Measurements from ENCODE around the gene STMN3. TPM values are rescaled to one million over a fixed set of nuclear protein-coding genes. Genes with fewer than 3 reads are reported as not detected.
A peak's percentile ranks its signal among the peaks of the same experiment; 100 is the strongest.
"Not testable (repeated sequence)": the region's sequence is repeated elsewhere in the genome, so short reads cannot be mapped to it uniquely, and the experiment has no call there.

STMN3 gene
- polyA plus RNA-seq, 1 of the 3 experiments (the other 2 are of a cell fraction) = 111 TPM

DNA sequence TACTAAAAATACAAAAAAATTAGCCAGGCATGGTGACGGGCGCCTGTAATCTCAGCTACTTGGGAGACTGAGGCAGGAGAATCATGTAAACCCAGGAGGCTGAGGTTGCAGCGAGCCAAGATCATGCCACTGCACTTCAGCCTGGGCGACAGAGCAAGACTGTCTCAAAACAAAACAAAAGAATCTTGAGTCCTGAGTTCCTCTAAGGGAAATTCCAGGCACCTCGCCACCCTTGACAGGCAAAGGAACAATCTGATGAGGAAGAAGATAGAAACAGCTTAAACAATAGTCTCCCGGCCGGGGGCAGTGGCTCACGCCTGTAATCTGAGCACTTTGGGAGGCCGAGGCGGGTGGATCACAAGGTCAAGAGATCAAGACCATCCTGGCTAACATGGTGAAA is 21.8 kb downstream of the STMN3 start:
- POLR2A ChIA-PET = interaction anchor here (1.3 kb wide), 1 partner anchor 22 kb away, joined by 3 read pairs; the partner anchor contains the start of gene STMN3
- WGBS (ENCODE audit: low lambda C conversion rate) = 91% methylated on average over 10 of the region's 10 CpGs

DNA sequence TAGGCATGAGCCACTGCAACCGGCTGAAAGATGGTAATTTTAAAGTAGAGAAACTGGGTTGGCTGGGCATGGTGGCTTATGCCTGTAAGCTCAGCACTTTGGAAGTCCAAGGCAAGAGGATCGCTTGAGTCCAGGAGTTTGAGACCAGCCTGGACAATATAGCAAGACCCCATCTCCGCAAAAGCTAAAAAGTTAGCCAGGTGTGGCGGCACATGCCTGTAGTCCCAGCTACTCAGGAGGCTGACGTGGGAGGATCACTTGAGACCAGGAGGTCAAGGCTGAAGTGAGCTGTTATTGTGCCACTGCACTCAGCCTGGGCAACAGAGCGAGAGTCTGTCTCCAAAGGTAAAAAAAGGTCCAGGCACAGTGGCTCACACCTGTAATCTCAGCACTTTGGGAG is 22.3 kb downstream of the STMN3 start:
- H3K79me2 ChIP-seq (ENCODE audit: insufficient read depth) = peaks cover 17% of the 10 kb centered on the region
- POLR2A ChIA-PET; H3K9me3 ChIP-seq; H3K4me2 ChIP-seq; H3K4me1 ChIP-seq (ENCODE audit: control insufficient read depth in 1 of 2, insufficient read depth in 2 of 2, low read depth in 1 of 2, low read length in 1 of 2); H3K9ac ChIP-seq; H4K20me1 ChIP-seq (ENCODE audit: insufficient read depth); DNase-seq; H3K4me3 ChIP-seq (ENCODE audit: low read depth in 2 of 2, low read length in 1 of 2); H3K9me2 ChIP-seq; H3K27me3 ChIP-seq (ENCODE audit: insufficient read depth); H3K36me3 ChIP-seq (replicated peaks in 1 of 2; ENCODE audit: control insufficient read depth in 1 of 2, insufficient read depth in 2 of 2, low read length in 1 of 2); H3K27ac ChIP-seq (ENCODE audit: low read depth in 2 of 2, low read length in 1 of 2); H3F3A ChIP-seq (replicated peaks; ENCODE audit: insufficient read depth); H2AFZ ChIP-seq (ENCODE audit: low read depth): not testable (repeated sequence)
- CTCF ChIA-PET = interaction anchor here (1.0 kb wide), 1 partner anchor 93 kb away, joined by 5 read pairs; no protein-coding TSS in a partner anchor
- 80% methylated on average over 5 of the region's 6 CpGs for WGBS (ENCODE audit: low lambda C conversion rate)

More for the DNA sequence above, 21.8 kb downstream of the STMN3 start:
- not testable (repeated sequence) for H3K4me2 ChIP-seq; H3K27me3 ChIP-seq (ENCODE audit: insufficient read depth); H3K9ac ChIP-seq; H2AFZ ChIP-seq (ENCODE audit: low read depth); H3F3A ChIP-seq (replicated peaks; ENCODE audit: insufficient read depth); DNase-seq; H3K27ac ChIP-seq (ENCODE audit: low read depth in 2 of 2, low read length in 1 of 2); H3K9me3 ChIP-seq; H3K36me3 ChIP-seq (replicated peaks in 1 of 2; ENCODE audit: control insufficient read depth in 1 of 2, insufficient read depth in 2 of 2, low read length in 1 of 2); H3K4me1 ChIP-seq (ENCODE audit: control insufficient read depth in 1 of 2, insufficient read depth in 2 of 2, low read depth in 1 of 2, low read length in 1 of 2); H3K9me2 ChIP-seq; H3K4me3 ChIP-seq (ENCODE audit: low read depth in 2 of 2, low read length in 1 of 2); H4K20me1 ChIP-seq (ENCODE audit: insufficient read depth)
- CTCF ChIA-PET = interaction anchor here (0.6 to 1.5 kb wide), 3 partner anchors 93 to 135 kb away, joined by 4 to 6 read pairs (median 5); no protein-coding TSS in a partner anchor
- peaks cover 16% of the 10 kb centered on the region for H3K79me2 ChIP-seq (ENCODE audit: insufficient read depth)

DNA sequence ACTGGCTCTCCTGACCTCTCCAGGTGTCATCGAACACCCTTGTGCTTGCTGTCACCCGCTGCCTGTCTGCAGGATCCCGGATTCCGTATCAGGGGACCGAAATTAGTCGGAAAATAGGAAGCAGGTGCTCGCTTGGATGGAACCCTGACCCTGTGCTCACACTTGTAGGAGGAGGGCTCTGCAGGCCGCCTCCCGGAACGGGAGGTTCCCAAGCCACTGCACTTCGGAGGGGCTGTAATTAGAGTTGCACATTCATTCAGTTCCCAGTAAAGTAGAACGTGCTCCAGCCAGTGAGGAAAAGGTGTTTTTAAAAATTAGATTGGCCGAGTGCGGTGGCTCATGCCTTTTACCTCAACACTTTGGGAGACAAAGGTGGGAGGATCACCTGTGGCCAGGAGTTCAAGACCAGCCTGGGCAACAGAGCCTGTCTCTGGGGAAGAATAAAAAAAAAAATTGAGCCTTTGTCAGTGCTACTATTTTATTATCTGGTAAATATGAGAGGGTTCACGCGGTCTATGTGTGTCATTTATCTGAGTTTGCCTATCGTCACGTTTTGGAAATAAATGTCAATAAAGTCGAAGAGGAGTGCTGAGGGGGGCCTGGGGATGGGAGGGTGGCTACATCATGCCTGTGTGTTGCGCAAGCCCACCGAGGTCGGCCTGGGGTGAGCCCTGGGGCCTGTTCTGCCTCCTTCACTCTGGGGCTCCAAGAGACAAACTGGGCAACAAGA is 24.8 kb downstream of the STMN3 start:
- Histone ChIP-seq H3K36me3 (replicated peaks in 1 of 2; ENCODE audit: control insufficient read depth in 1 of 2, insufficient read depth in 2 of 2, low read length in 1 of 2) (no peaks in the 10 kb centered on the region), H2AFZ (ENCODE audit: low read depth) (peak overlapping the region; percentile 89; the same call in 1 of the 2 replicates), H3K27ac (ENCODE audit: low read depth in 2 of 2, low read length in 1 of 2) (peak overlapping the region; percentile 34 to 36; a peak in 2 of 4 replicates), H3K4me3 (ENCODE audit: low read depth in 2 of 2, low read length in 1 of 2) (peak overlapping the region; percentile 76 to 93), H3F3A (replicated peaks; ENCODE audit: insufficient read depth) (no peaks in the 10 kb centered on the region), H3K9me2 (no peaks in the 10 kb centered on the region), H4K20me1 (ENCODE audit: insufficient read depth) (no peaks in the 10 kb centered on the region), H3K27me3 (ENCODE audit: insufficient read depth) (no peaks in the 10 kb centered on the region), H3K4me1 (ENCODE audit: control insufficient read depth in 1 of 2, insufficient read depth in 2 of 2, low read depth in 1 of 2, low read length in 1 of 2) (peaks cover 6 to 8% of the 10 kb centered on the region in 2 experiments; a peak in 2 of 4 replicates), H3K9ac (peak overlapping the region; percentile 82), H3K9me3 (no peaks in the 10 kb centered on the region), H3K79me2 (ENCODE audit: insufficient read depth) (peaks cover 40% of the 10 kb centered on the region), H3K4me2 (peak overlapping the region; percentile 96)
- ChIA-PET CTCF (interaction anchor here (0.6 to 1.5 kb wide), 4 partner anchors 9 to 352 kb away, joined by 3 to 4 read pairs (median 3); no protein-coding TSS in a partner anchor), POLR2A (interaction anchor here (1.6 kb wide), 1 partner anchor 13 kb away, joined by 4 read pairs; no protein-coding TSS in a partner anchor)
- DNase-seq = peak; percentile 70
- 20% methylated on average over 22 of the region's 22 CpGs for WGBS (ENCODE audit: low lambda C conversion rate)
- TF ChIP-seq, protein P1, sequence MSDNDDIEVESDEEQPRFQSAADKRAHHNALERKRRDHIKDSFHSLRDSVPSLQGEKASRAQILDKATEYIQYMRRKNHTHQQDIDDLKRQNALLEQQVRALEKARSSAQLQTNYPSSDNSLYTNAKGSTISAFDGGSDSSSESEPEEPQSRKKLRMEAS (IDR thresholded peaks at IDR 0.05; ENCODE audit: low read depth) = peak; percentile 86
- no peak for TF ChIP-seq NRF1 (IDR thresholded peaks at IDR 0.05; ENCODE audit: low read depth, low read length)
- no peak for TF ChIP-seq EP300 (IDR thresholded peaks at IDR 0.05; ENCODE audit: borderline replicate concordance in 1 of 2, low read depth in 1 of 2, low read length in 1 of 2)
- peak; percentile 75 for TF ChIP-seq GABPA (IDR thresholded peaks at IDR 0.05; ENCODE audit: low read depth)
- TF ChIP-seq TAF1 (IDR thresholded peaks at IDR 0.05; ENCODE audit: borderline replicate concordance, low read depth, low read length) = peak; percentile 94
- TF ChIP-seq SIN3A (IDR thresholded peaks at IDR 0.05; ENCODE audit: borderline replicate concordance, low read depth, low read length) = peak; percentile 88
- TF ChIP-seq, protein P2, sequence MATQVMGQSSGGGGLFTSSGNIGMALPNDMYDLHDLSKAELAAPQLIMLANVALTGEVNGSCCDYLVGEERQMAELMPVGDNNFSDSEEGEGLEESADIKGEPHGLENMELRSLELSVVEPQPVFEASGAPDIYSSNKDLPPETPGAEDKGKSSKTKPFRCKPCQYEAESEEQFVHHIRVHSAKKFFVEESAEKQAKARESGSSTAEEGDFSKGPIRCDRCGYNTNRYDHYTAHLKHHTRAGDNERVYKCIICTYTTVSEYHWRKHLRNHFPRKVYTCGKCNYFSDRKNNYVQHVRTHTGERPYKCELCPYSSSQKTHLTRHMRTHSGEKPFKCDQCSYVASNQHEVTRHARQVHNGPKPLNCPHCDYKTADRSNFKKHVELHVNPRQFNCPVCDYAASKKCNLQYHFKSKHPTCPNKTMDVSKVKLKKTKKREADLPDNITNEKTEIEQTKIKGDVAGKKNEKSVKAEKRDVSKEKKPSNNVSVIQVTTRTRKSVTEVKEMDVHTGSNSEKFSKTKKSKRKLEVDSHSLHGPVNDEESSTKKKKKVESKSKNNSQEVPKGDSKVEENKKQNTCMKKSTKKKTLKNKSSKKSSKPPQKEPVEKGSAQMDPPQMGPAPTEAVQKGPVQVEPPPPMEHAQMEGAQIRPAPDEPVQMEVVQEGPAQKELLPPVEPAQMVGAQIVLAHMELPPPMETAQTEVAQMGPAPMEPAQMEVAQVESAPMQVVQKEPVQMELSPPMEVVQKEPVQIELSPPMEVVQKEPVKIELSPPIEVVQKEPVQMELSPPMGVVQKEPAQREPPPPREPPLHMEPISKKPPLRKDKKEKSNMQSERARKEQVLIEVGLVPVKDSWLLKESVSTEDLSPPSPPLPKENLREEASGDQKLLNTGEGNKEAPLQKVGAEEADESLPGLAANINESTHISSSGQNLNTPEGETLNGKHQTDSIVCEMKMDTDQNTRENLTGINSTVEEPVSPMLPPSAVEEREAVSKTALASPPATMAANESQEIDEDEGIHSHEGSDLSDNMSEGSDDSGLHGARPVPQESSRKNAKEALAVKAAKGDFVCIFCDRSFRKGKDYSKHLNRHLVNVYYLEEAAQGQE (IDR thresholded peaks at IDR 0.05; ENCODE audit: low read depth, low read length) = peak; percentile 58
- TF ChIP-seq POLR2AphosphoS5 (IDR thresholded peaks at IDR 0.05; ENCODE audit: low read depth, low read length) = peak; percentile 38; the same call in 1 of the 2 replicates
- peak; percentile 36; the same call in 1 of the 2 replicates for TF ChIP-seq YY1 (IDR thresholded peaks at IDR 0.05; ENCODE audit: low read depth)
- peak; percentile 94 for TF ChIP-seq MXI1 (IDR thresholded peaks at IDR 0.05; ENCODE audit: low read depth, low read length)
- TF ChIP-seq ELF1 (IDR thresholded peaks at IDR 0.05) = peak; percentile 44; the same call in 1 of the 2 replicates
- no peak for TF ChIP-seq IRF3 (IDR thresholded peaks at IDR 0.05; ENCODE audit: low read depth, low read length)
